HG02840 (cell line): ENCODE results near the gene TIMM21.
A peak's percentile ranks its signal among the peaks of the same experiment; 100 is the strongest.

ENCODE experiments used
- ATAC-seq: cut with Tn5 transposase; IDR thresholded peaks from one replicate; pipeline ENCODE4 v1.9.1; 2021; ENCODE audit warnings: mild to moderate bottlenecking, moderate library complexity, moderate number of reproducible peaks; ENCODE audit not compliant: unreplicated experiment, low FRiP score

The TIMM21 gene, protein sequence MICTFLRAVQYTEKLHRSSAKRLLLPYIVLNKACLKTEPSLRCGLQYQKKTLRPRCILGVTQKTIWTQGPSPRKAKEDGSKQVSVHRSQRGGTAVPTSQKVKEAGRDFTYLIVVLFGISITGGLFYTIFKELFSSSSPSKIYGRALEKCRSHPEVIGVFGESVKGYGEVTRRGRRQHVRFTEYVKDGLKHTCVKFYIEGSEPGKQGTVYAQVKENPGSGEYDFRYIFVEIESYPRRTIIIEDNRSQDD

DNA sequence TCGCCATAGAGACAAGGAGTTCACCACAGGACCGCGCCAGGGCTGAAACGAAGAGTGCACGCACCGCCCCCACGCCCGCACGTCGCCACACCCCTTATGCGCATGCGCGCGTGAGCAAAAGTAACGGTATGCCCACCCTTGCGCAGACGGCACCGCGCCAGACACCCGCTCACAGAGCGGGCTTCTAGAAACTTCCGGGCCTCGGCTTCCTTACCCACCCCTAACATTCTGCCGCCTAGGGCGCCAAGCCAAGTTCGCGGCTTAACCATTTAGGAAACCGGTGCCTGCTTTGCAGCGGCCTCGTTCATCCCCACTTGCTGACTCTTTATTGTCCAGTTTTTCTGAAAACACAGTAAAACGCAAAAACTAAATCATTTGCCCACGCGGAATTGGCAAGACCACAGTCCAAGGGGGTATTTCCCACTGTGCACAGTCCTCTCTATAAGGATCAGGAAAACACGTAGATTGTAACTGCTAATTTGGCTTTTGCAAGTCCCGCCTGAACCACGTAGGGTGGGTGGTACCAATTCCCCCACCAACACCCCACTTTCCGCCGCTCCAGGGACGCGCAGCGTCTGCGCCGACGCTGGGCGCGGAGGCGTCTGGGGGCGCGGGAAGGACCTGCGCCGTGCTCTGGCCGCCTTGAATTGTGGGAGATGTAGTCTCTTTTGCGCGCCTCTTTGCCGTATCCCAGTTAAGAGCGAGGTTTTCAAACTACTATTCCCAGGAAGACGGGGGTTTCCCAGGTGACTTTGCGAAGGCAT is at the start of gene TIMM21, which contains the start of gene FBXO15:
Gene TIMM21 (plus strand): TSS at position 745 of the 764 bp plus-strand sequence. CDS start 286 bp downstream, outside the sequence.
Gene FBXO15 (minus strand): TSS at position 56 of the 764 bp plus-strand sequence. CDS start 49 bp downstream, at position 7.
- ATAC-seq: peak; percentile 90

DNA sequence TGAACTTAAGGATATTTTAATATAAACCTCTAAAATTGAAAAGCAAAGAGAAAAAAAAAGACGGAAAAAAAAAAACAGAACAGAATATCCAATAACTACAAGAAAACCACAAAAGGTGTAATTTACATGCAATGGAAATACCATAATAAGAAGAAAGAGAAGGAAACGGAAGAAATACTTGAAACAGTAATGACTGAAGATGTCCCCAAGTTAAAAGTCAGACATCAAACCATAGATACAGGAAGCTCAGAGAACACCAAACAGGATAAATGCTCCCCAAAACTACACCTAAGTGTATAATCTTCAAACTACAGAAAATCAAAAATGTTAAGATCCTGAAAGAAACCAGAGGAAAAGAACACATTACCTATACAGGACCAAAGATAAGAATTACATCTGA is 39.9 kb upstream of the TIMM21 start:
- no peak for ATAC-seq

DNA sequence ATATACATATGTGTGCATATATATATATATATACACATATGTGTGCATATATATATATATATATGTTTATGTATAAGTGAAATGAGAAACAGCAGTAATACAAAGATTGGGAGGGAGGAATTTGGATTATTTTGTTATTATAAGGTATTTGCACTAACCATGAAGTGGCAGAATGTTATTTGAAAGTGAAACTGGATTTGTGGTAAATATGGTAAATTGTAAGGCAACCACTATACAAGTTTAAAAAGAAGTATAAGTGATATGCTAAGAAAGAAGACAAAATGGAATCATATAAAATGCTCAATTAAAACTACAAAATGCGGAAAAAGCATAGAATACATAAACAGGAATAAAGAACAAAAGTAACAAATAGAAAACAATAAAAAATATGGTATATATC is 38.2 kb upstream of the TIMM21 start:
- ATAC-seq: no peak

DNA sequence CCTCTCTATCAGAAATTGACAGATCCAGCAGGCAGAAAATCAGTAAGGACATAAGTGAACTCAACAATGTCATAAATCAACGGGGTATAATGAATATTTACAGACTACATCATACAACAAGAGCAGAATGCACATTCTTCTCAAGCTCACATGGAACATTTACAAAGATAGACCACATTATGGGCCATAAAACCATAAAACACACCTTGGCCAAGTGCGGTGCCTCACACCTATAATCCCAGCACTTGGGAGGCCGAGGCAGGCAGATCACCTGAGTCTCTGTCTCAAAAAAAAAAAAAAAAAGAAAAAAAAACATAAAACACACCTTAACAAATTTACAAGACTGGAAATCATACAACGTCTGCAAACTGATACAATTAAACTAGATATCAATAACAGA is 37.3 kb upstream of the TIMM21 start:
- ATAC-seq: no peak

DNA sequence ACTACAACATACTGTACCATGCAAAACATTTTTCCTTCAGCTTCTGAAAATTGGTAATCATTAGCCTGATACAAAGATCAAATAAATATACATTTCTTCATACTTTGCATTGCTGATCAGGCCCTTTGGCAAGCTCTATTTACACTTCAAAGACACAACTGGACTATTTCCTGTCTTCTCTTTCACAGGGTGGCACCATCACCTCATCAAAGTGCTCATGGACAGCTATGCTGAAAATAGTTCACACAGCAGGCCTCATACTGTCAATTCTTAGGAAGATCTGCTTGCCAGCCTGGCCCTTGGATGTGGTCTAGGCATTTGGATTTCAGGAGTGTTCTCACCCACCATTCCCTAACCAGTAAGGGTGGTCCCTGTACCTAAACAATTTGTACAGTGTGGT is 34.6 kb upstream of the TIMM21 start:
- ATAC-seq: no peak

DNA sequence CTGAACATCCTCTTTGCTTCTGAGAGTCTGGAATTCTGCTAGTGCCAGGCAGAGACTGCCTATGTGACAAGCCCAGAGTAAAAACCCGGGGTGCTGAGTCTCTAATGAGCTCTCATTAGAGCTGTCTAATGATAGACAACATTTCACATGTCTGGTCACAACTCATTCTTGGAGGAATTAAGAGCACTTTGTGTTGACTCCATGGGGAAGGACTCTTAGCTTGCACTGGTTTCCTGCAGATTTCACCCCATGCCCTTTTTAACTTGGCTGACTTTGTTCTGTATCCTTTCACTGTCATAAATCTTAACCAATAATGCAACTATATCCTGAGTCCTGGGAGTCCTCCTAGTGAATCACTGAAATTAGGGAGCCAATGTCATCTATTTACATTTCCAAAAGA is 34.2 kb upstream of the TIMM21 start:
- ATAC-seq: no peak

DNA sequence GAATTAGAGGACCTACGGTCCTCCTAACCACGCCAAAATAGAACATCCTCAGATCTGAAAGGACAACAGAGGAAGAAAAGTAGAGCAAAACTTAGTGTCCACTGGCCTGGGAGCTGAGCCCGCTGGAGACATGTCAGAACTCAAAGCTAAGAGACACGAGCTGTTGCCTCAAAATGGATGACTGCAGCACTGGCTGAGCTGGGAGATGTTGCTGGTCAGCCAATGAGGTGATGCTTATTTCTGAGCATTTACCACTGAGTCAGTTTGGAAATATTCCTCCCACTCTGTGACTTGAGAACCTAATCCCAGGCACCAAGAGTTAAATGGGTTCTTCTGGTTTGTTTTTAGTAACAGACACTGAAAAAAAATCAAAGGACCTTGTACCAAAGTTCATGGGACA is 33.3 kb upstream of the TIMM21 start:
- ATAC-seq: no peak

DNA sequence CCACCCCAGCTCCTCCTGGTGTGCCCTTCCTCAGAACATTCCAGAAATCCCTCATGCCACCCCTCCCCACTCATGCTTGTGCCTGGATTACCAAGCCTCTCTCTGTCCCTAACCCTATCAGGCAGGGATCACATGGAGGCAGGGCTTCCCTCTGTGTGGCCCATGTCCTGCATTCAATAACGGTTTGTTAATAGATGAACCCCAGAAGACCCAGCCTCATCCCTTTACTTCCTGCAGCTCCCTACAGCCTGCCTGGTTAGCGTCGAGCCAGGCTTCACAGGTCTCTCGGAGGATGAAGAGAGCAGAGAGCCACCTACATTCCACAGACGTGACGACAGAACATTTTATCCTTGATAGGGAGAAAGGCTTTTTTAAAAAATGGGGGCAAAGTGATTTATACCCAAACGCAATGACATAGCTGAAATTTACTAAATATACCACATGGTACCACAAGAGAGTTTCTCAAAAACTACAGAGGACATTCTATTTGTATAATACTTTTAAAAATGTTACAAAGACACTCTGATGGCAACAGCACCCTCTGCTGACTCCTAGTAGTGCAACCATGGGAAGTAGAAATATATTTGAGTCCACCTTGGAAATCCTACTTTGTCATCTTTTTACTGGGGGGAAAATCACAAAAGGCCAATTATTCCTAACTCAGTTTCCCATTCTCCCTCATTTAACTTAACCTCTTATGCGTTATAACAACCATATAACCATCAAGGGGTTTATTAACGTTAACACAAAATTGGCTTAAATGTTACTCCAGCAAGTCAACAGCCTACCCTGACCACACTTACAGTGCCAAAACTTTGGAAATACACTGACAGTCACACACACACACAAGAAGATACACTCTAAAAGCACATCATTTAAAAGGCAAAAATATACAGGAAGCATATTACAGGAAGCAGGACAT is 31.4 kb upstream of the TIMM21 start:
- ATAC-seq: no peak

DNA sequence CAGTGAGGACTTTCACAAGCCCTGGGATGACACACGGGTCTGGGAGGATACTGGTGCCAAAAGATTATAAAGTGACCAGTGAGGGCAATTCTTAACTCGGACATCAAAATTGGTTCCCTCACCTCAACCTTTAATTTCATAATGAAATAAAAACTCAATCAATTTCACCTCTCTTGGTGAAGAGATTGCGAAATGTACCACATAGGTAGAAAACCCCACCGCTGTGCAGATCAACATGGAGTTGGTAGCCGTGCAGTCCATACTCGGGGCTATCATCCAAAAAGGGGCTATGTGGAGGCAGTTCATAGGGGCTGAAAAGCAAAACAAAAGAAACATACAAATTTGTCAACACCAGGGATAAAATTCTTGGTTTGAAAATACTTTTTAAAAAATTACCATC is 25.1 kb upstream of the TIMM21 start:
- no peak for ATAC-seq

DNA sequence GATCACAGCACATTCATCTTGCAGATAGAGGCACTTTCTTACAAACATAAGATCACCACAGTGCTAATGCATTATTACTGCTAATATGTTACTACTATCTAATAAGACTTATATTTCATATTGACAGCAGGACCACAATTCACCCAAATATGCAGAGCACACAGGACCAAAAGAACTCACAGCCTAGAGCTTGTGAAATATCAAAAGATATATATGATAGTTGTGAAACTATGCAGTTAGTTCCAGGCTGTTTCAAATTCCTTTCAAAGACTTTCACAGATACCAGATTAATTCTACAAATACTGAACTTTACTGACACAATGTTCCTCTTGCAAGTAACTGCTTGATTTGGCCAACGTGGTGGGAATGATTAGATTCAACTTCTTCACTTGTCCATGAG is 23.7 kb upstream of the TIMM21 start:
- no peak for ATAC-seq

DNA sequence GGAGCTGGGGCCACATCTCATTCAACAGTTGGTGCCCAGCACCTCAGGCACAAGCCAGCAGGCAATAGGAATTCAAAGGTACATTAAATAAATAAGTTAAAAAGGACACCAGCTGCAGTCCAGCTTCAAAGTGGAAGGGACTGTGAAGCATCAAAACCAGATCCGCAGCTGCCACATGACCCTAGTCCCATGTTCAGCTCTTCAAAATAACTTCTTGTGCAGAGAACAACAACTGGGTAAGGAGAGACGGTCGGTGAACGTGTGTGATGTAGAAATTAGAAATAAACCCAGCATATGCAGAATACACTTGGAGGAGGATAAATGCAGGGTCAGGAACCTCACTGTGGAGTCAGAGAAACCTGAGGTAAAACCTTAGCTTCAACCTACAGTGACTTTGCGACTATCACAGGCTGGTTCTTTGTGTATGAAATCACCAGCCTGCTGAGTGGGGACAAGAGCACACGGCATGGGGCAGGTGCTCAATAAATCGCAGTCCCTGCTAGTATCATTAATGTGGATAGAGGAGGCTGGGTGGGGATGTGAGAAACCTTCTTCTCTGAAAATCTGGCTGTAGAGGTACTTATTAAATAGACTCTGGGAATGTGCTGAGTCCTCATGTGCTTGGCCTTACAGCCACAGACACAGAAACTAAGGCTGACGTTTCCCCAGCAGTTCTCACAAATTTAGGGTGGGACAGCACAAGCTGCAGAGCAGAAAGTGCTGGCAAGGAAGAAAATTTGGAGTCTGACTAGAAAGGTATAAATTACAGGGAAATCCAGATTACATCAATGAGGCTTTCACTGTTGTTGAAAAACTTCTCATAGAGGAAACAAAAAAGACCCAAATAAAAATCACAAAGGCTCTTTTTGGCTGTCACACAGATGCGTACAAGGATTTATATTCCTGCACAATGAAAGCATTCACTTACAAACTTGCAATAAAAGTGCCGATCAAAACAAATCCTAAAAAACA is 21.4 kb upstream of the TIMM21 start:
- ATAC-seq: no peak

DNA sequence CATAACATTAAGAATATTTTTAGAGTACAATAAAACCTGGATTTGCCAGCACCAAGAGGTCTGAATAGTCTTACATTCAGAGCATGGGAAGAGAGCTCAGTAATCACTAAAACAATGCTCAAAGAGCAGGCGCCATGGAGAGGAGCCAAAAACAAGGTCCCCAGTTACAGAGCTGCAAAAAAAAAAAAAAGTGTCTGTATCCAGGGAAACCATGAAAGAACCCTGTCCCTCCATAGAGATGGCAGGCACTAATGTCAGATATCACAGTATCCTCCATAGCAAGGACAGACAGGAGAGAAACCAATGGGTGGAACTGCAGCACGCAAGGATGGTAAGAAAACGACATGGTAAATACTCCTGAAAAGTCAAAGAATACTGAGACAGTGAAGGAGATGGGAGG is 20.2 kb upstream of the TIMM21 start:
- no peak for ATAC-seq

DNA sequence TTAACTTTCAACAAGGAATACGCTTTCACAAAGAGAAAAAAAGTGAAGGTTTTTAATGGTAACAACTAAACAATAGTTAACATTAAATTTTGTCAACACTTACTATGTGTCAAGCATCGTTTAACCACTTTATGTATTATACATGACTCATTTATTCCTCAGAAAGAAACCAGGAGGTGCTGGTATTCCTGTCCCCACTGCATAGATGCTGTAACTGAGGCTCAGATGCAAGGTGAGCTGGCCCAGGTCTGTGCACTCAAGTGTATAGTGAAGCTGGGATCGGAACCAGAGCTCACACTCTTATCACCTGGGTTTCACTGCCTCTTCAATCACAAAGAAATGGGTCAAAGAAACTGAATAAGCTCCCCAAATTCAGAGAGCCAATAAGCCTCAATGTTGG is 17.2 kb upstream of the TIMM21 start:
- ATAC-seq: no peak

DNA sequence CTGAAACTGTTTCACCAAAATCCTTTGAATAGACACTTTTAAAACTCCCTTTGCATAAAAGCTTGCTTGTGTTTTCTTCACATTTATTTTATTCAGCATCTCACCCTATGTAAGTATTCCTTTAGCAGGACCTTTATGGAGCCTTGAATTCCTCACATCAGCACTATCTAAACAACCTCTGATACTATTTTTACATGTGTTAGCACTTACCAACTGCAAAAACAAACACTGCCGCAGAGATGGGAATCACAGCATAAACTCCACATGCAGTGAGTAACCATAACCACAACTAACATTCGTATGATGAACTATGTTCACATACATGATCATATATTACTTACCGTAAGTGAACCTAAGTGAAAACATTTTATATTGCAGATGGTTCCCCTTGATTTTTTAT is 16.1 kb upstream of the TIMM21 start:
- no peak for ATAC-seq

DNA sequence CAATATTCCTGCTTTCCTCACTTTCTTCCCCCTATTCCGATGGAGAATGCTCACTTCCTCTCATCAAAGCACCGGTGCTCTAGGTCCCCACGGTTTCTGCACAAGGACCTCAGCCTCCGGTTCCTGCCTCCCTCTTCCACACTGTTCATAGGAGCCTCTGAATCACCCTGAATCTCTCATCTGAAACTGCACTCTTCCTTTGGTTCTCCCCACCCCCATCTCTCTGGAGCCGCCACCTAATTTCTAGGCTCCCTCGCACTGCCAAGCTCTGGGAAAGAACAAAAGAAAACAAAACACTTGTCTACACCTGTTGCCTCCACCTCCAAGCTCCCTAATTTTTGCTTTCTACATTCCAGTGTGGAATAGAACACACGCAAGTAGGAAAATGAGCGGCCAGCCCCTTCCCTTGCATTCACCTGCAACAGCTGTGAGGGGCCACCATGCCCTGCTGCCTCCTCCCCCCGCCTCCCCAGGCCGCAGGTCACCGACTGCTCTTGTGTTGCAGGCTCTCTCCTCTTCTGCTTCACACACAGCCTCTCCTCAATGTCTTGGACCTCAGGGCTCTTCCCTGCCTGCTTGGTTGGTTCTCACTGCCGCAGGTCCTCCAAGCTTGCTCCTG is 10.3 kb upstream of the TIMM21 start:
- ATAC-seq: no peak

DNA sequence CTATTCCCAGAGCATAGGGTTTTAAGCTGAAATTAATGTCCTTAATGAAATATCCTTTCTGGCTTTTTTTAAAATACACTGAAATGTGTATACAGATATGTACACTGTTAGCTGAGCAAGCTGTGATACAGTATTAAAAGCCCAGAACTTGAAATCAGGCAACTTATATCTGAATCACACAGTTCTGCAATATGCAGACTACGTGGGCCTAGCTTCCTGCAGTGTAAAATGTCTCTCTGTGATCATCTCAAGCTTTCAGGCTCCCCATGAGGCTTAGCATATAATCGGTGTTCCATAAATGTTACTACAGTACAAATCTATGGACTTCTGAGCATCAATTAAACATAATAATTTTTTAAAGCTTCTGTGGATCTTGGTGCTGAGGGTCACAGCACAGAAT is 8.9 kb upstream of the TIMM21 start:
- ATAC-seq: no peak

DNA sequence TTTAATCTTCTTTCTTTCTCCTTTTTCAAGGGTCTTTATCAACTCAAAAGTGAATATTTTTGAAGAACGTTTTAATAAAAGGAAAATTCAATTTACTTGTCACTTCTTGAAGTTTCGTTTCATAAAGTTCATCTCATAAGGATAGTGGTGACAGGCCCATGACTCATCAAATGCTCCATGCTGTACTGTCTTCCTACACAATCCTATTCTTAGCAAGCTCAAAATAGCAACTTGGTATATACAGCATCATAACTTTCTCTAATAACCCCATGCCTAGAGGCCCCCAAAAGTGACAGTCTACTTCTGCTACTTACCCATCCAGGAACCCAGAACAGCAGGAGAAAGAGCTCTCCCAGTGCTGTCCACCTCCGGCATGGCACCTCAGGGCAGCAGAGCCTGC is 8.4 kb upstream of the TIMM21 start:
- no peak for ATAC-seq

DNA sequence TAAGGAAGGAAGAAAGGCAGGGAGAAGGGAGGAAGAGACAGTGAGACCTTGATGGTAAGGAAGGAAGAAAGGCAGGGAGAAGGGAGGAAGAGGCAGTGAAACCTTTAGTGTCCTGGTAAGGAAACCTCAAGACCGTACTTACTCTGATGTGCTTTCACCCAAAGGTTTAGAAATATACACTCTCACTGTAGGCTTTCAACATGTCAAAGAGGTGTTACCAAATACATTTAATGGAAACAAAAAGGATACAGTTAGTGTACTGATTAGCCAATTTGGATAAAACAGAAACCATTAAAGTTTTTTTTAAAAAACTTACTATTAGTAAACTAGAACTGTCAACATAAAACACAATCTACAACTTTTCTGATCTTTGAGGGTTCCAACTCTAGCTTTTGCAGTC is 7.7 kb upstream of the TIMM21 start:
- ATAC-seq: no peak

DNA sequence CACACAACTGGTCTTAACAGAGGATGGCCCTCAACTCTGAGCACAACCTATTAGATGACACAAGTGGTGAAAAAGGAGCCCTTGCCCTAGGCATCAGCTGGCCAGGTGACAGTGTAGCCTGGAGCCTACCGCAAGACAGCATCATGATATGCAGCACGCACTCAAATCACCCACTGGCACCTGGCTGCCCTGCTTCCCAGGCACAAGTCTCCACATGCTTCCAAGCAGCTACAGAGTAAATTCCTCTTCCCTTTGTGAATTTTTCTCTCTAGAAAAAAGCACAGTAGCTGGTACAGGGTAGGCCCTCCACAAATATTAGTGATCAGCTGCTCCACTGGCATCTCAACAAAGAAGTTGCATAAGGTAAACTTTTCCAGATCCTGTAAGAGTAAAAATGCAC is 6.7 kb upstream of the TIMM21 start:
- no peak for ATAC-seq
